WTC11 (cell line): Measurements from ENCODE around the gene DNM3.

Experiments
- ESRRA ChIP-seq: sonication (generic); formaldehyde crosslinking; IDR thresholded peaks from 2 replicates; pipeline ENCODE4 v1.8.1; 2022; ENCODE audit warnings: mild to moderate bottlenecking, missing genetic modification reagents, borderline replicate concordance
- JUN ChIP-seq: sonication (generic); formaldehyde crosslinking; IDR thresholded peaks from 2 replicates; pipeline ENCODE4 v1.8.0; 2023; ENCODE audit warnings: mild to moderate bottlenecking, missing genetic modification reagents
- RORB ChIP-seq: fragments of 250-450 bp; sonication (Bioruptor Pico); IDR thresholded peaks from 2 replicates; pipeline ENCODE4 v1.9.0; 2021; ENCODE audit warnings: mild to moderate bottlenecking
- ZNF121 ChIP-seq: sonication (generic); formaldehyde crosslinking; IDR thresholded peaks from 2 replicates; pipeline ENCODE4 v1.8.0; 2023; ENCODE audit warnings: missing genetic modification reagents
- ZNF263 ChIP-seq: sonication (generic); formaldehyde crosslinking; IDR thresholded peaks from 2 replicates; pipeline ENCODE4 v1.8.1; 2022; ENCODE audit warnings: low read depth, mild to moderate bottlenecking, moderate library complexity, missing genetic modification reagents
- TF ChIP-seq, protein P1 (sequence below): fragments of 200-600 bp; IDR thresholded peaks from 2 replicates; pipeline ENCODE4 v1.8.0; 2022; ENCODE audit warnings: antibody characterized with exemption
- TF ChIP-seq, protein P2 (sequence below): fragments of 250-450 bp; sonication (Bioruptor Pico); IDR thresholded peaks from 2 replicates; pipeline ENCODE4 v1.9.0; 2021; ENCODE audit warnings: mild to moderate bottlenecking
- TF ChIP-seq, protein P3 (sequence below): fragments of 250-450 bp; sonication (Bioruptor Pico); IDR thresholded peaks from 2 replicates; pipeline ENCODE4 v2.1.2; 2022; ENCODE audit warnings: mild to moderate bottlenecking, moderate library complexity
- TF ChIP-seq, protein P4 (sequence below): sonication (generic); formaldehyde crosslinking; IDR thresholded peaks from 2 replicates; pipeline ENCODE4 v1.8.1; 2023; ENCODE audit warnings: mild to moderate bottlenecking, missing genetic modification reagents
- TF ChIP-seq, protein P5 (sequence below): sonication (generic); formaldehyde crosslinking; IDR thresholded peaks from 2 replicates; pipeline ENCODE4 v1.8.1; 2022; ENCODE audit warnings: mild to moderate bottlenecking, missing genetic modification reagents, moderate library complexity, borderline replicate concordance
- TF ChIP-seq, protein P6 (sequence below): sonication (generic); formaldehyde crosslinking; IDR thresholded peaks from 2 replicates; pipeline ENCODE4 v1.8.0; 2022; ENCODE audit warnings: mild to moderate bottlenecking, missing genetic modification reagents

DNA sequence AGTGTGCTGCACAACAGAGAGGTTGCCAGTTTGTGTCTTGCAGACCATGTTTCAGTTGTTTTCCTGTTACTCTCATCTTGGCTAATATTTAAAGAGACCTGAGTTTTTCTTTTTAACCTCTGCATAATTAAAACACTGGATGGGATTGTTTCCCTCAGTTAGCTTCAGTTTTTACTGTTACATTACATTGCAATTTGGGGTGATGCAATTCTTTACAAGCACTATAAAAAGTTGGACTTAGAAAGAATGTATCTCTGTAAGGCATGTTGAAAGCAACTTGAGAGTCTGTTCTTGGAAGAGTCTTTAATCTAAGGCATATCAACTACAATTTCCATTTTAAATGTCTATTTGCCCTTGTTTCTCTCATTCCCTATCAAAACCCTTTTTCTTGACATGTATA lies 99.1 kb downstream of the DNM3 start:
- TF ChIP-seq, protein P1, sequence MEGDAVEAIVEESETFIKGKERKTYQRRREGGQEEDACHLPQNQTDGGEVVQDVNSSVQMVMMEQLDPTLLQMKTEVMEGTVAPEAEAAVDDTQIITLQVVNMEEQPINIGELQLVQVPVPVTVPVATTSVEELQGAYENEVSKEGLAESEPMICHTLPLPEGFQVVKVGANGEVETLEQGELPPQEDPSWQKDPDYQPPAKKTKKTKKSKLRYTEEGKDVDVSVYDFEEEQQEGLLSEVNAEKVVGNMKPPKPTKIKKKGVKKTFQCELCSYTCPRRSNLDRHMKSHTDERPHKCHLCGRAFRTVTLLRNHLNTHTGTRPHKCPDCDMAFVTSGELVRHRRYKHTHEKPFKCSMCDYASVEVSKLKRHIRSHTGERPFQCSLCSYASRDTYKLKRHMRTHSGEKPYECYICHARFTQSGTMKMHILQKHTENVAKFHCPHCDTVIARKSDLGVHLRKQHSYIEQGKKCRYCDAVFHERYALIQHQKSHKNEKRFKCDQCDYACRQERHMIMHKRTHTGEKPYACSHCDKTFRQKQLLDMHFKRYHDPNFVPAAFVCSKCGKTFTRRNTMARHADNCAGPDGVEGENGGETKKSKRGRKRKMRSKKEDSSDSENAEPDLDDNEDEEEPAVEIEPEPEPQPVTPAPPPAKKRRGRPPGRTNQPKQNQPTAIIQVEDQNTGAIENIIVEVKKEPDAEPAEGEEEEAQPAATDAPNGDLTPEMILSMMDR = no peak
- TF ChIP-seq, protein P2, sequence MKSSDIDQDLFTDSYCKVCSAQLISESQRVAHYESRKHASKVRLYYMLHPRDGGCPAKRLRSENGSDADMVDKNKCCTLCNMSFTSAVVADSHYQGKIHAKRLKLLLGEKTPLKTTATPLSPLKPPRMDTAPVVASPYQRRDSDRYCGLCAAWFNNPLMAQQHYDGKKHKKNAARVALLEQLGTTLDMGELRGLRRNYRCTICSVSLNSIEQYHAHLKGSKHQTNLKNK (CRISPR knock-in tag) = no peak
- TF ChIP-seq ZNF121 (no peak), ZNF263 (CRISPR knock-in tag) (no peak), JUN (CRISPR knock-in tag) (no peak), RORB (CRISPR knock-in tag) (no peak), ESRRA (CRISPR knock-in tag) (no peak)
- TF ChIP-seq, protein P3, sequence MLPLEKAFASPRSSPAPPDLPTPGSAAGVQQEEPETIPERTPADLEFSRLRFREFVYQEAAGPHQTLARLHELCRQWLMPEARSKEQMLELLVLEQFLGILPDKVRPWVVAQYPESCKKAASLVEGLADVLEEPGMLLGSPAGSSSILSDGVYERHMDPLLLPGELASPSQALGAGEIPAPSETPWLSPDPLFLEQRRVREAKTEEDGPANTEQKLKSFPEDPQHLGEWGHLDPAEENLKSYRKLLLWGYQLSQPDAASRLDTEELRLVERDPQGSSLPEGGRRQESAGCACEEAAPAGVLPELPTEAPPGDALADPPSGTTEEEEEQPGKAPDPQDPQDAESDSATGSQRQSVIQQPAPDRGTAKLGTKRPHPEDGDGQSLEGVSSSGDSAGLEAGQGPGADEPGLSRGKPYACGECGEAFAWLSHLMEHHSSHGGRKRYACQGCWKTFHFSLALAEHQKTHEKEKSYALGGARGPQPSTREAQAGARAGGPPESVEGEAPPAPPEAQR = no peak
- TF ChIP-seq, protein P4, sequence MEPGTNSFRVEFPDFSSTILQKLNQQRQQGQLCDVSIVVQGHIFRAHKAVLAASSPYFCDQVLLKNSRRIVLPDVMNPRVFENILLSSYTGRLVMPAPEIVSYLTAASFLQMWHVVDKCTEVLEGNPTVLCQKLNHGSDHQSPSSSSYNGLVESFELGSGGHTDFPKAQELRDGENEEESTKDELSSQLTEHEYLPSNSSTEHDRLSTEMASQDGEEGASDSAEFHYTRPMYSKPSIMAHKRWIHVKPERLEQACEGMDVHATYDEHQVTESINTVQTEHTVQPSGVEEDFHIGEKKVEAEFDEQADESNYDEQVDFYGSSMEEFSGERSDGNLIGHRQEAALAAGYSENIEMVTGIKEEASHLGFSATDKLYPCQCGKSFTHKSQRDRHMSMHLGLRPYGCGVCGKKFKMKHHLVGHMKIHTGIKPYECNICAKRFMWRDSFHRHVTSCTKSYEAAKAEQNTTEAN (CRISPR knock-in tag) = no peak
- TF ChIP-seq, protein P5, sequence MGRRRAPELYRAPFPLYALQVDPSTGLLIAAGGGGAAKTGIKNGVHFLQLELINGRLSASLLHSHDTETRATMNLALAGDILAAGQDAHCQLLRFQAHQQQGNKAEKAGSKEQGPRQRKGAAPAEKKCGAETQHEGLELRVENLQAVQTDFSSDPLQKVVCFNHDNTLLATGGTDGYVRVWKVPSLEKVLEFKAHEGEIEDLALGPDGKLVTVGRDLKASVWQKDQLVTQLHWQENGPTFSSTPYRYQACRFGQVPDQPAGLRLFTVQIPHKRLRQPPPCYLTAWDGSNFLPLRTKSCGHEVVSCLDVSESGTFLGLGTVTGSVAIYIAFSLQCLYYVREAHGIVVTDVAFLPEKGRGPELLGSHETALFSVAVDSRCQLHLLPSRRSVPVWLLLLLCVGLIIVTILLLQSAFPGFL = no peak
- TF ChIP-seq, protein P6, sequence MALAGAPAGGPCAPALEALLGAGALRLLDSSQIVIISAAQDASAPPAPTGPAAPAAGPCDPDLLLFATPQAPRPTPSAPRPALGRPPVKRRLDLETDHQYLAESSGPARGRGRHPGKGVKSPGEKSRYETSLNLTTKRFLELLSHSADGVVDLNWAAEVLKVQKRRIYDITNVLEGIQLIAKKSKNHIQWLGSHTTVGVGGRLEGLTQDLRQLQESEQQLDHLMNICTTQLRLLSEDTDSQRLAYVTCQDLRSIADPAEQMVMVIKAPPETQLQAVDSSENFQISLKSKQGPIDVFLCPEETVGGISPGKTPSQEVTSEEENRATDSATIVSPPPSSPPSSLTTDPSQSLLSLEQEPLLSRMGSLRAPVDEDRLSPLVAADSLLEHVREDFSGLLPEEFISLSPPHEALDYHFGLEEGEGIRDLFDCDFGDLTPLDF = no peak
